ENCODE data around the gene LARGE1.

The LARGE1 gene

DNA sequence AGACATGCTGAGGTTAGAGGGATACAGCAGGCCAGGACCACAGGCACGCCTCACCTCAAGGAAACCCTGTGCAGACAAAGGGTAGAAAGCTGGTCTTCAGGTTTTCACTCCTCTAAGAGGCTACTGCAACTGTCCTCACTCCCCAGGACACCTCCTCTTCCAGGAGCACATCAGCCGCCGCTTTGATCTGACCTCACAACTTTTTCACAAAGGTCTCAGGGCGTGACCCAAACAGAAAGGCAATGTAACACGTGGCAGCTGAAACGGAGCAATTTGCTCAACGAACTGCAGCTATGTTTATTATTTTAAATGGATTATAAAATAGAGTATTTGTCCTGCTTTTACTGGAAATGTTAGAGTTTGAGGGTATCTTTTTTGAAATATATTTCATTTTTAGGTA is 46.1 kb downstream of the LARGE1 start:
- H2AK5ac ChIP-seq (ENCODE audit: low read depth, low read length): no peak overlapping the region
- no peak overlapping the region for H3K4ac ChIP-seq (ENCODE audit: low read length)
- DNase-seq (ENCODE audit: low spot score): no peak
- H2BK12ac ChIP-seq (ENCODE audit: low read length): no peak overlapping the region
- no peak overlapping the region for H3K4me2 ChIP-seq (ENCODE audit: insufficient read depth, low read length, poor library complexity, severe bottlenecking)
- no peak overlapping the region for H4K91ac ChIP-seq (ENCODE audit: low read depth, low read length, poor library complexity)
- H3K9ac ChIP-seq (ENCODE audit: low read depth, low read length, poor library complexity): no peak overlapping the region
- H2BK120ac ChIP-seq (ENCODE audit: low read depth, low read length): no peak overlapping the region
- H3K18ac ChIP-seq (ENCODE audit: low read length): no peak overlapping the region
- H3K14ac ChIP-seq (ENCODE audit: low read length): no peak overlapping the region
- no peak overlapping the region for H3K27ac ChIP-seq (replicated peaks; ENCODE audit: low read length)
- H2BK15ac ChIP-seq (ENCODE audit: low read length): no peak overlapping the region
- H3K4me1 ChIP-seq (ENCODE audit: control insufficient read depth in 2 of 2, insufficient read depth in 1 of 2, low read depth in 1 of 2, low read length in 2 of 2): peaks cover 14 to 22% of the 10 kb centered on the region in 2 donors
- H3K4me3 ChIP-seq (ENCODE audit: low read length in 2 of 2): no peak overlapping the region
- no peaks in the 10 kb centered on the region for H3K27me3 ChIP-seq (ENCODE audit: control insufficient read depth in 3 of 3, insufficient read depth in 3 of 3, low read depth in 1 of 3, low read length in 3 of 3)
- no peaks in the 10 kb centered on the region for H3K9me3 ChIP-seq (replicated peaks in 1 of 2; ENCODE audit: control insufficient read depth in 2 of 2, insufficient read depth in 1 of 2, low read depth in 1 of 2, low read length in 2 of 2)
- H3K36me3 ChIP-seq (replicated peaks in 1 of 2; ENCODE audit: control insufficient read depth in 2 of 2, insufficient read depth in 2 of 2, low read length in 2 of 2): no peaks in the 10 kb centered on the region
- no peak overlapping the region for H2AFZ ChIP-seq (ENCODE audit: low read length)
- WGBS, 2 donors (ENCODE audit: extremely low coverage in 2 of 2, insufficient read length in 2 of 2, insufficient replicate concordance in 1 of 2): no CpG with 5 or more reads among the region's 7 CpGs
- no peak overlapping the region for H3K23ac ChIP-seq (ENCODE audit: low read depth, low read length, poor library complexity)
- H3K79me1 ChIP-seq (ENCODE audit: low read depth, low read length): peaks cover 5% of the 10 kb centered on the region
- H2BK5ac ChIP-seq (ENCODE audit: low read length): no peak overlapping the region
- H4K8ac ChIP-seq (ENCODE audit: low read depth, low read length): no peak overlapping the region

DNA sequence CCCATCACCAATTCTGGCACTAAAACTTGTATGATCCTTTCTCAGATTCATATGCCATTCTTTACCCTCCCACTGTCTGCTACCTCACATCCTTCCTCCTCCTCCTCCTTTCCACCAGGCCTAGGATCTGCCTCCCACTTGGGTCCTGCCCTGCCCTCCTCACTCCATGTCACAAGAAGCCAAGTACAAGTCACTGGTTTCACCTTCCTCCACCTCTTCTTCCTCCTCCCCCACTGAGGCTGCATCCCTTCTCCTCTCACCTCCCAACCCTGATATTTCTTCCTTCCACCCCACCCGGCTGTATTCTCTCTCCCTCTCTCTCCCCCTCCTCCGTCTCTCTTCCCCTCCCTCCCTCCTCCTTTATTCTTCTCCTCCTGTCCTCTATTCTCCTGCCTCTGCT is 46.6 kb downstream of the LARGE1 start:
- DNase-seq (ENCODE audit: low spot score): no peak
- H3K27ac ChIP-seq (replicated peaks; ENCODE audit: low read length): no peak overlapping the region
- H3K27me3 ChIP-seq (ENCODE audit: control insufficient read depth in 3 of 3, insufficient read depth in 3 of 3, low read depth in 1 of 3, low read length in 3 of 3): no peaks in the 10 kb centered on the region
- no peak overlapping the region for H4K8ac ChIP-seq (ENCODE audit: low read depth, low read length)
- H3K79me1 ChIP-seq (ENCODE audit: low read depth, low read length): peaks cover 5% of the 10 kb centered on the region
- peaks cover 14 to 22% of the 10 kb centered on the region in 2 donors for H3K4me1 ChIP-seq (ENCODE audit: control insufficient read depth in 2 of 2, insufficient read depth in 1 of 2, low read depth in 1 of 2, low read length in 2 of 2)
- no CpG with 5 or more reads among the region's 2 CpGs for WGBS, 2 donors (ENCODE audit: extremely low coverage in 2 of 2, insufficient read length in 2 of 2, insufficient replicate concordance in 1 of 2)
- H2BK120ac ChIP-seq (ENCODE audit: low read depth, low read length): no peak overlapping the region
- no peak overlapping the region for H3K18ac ChIP-seq (ENCODE audit: low read length)
- no peak overlapping the region for H2AFZ ChIP-seq (ENCODE audit: low read length)
- H3K14ac ChIP-seq (ENCODE audit: low read length): no peak overlapping the region
- H3K9ac ChIP-seq (ENCODE audit: low read depth, low read length, poor library complexity): no peak overlapping the region
- no peaks in the 10 kb centered on the region for H3K36me3 ChIP-seq (replicated peaks in 1 of 2; ENCODE audit: control insufficient read depth in 2 of 2, insufficient read depth in 2 of 2, low read length in 2 of 2)
- H2BK15ac ChIP-seq (ENCODE audit: low read length): no peak overlapping the region
- H3K9me3 ChIP-seq (replicated peaks in 1 of 2; ENCODE audit: control insufficient read depth in 2 of 2, insufficient read depth in 1 of 2, low read depth in 1 of 2, low read length in 2 of 2): no peaks in the 10 kb centered on the region
- no peak overlapping the region for H4K91ac ChIP-seq (ENCODE audit: low read depth, low read length, poor library complexity)
- no peak overlapping the region for H2AK5ac ChIP-seq (ENCODE audit: low read depth, low read length)
- no peak overlapping the region for H3K23ac ChIP-seq (ENCODE audit: low read depth, low read length, poor library complexity)
- no peak overlapping the region for H2BK5ac ChIP-seq (ENCODE audit: low read length)
- H2BK12ac ChIP-seq (ENCODE audit: low read length): no peak overlapping the region
- no peak overlapping the region for H3K4ac ChIP-seq (ENCODE audit: low read length)
- H3K4me3 ChIP-seq (ENCODE audit: low read length in 2 of 2): no peak overlapping the region
- H3K4me2 ChIP-seq (ENCODE audit: insufficient read depth, low read length, poor library complexity, severe bottlenecking): no peak overlapping the region

DNA sequence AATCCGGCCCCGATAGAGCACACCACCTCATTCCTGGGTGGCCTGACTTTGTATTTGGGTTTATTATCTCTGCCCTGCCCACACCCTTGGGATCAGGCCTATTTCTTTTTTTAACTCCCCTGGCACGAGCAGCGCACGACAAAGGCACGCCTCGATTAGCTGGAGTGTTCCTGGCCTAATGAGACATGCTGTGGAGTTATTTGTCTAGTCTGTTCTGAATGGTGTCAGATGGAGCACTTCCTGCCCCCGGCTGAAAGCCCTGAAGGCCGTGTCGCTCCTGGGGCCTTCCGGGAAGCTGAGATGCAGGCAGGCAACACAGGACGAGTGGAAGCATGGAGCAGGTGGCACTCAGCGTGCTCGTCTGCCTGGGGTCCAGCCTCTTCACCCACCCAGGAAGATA is 47.1 kb downstream of the LARGE1 start:
- Histone ChIP-seq H2BK15ac (ENCODE audit: low read length) (no peak overlapping the region), H3K9ac (ENCODE audit: low read depth, low read length, poor library complexity) (no peak overlapping the region), H3K36me3 (replicated peaks in 1 of 2; ENCODE audit: control insufficient read depth in 2 of 2, insufficient read depth in 2 of 2, low read length in 2 of 2) (no peaks in the 10 kb centered on the region), H3K27ac (replicated peaks; ENCODE audit: low read length) (no peak overlapping the region), H4K91ac (ENCODE audit: low read depth, low read length, poor library complexity) (no peak overlapping the region), H2BK5ac (ENCODE audit: low read length) (no peak overlapping the region), H3K23ac (ENCODE audit: low read depth, low read length, poor library complexity) (no peak overlapping the region), H3K9me3 (replicated peaks in 1 of 2; ENCODE audit: control insufficient read depth in 2 of 2, insufficient read depth in 1 of 2, low read depth in 1 of 2, low read length in 2 of 2) (no peaks in the 10 kb centered on the region), H3K4me2 (ENCODE audit: insufficient read depth, low read length, poor library complexity, severe bottlenecking) (no peak overlapping the region), H2AFZ (ENCODE audit: low read length) (no peak overlapping the region), H2BK12ac (ENCODE audit: low read length) (no peak overlapping the region), H3K4ac (ENCODE audit: low read length) (no peak overlapping the region), H3K4me3 (ENCODE audit: low read length in 2 of 2) (no peak overlapping the region), H4K8ac (ENCODE audit: low read depth, low read length) (no peak overlapping the region), H3K18ac (ENCODE audit: low read length) (no peak overlapping the region), H2BK120ac (ENCODE audit: low read depth, low read length) (no peak overlapping the region), H3K14ac (ENCODE audit: low read length) (no peak overlapping the region), H3K4me1 (ENCODE audit: control insufficient read depth in 2 of 2, insufficient read depth in 1 of 2, low read depth in 1 of 2, low read length in 2 of 2) (peaks cover 14 to 22% of the 10 kb centered on the region in 2 donors), H2AK5ac (ENCODE audit: low read depth, low read length) (no peak overlapping the region), H3K79me1 (ENCODE audit: low read depth, low read length) (peaks cover 5% of the 10 kb centered on the region), H3K27me3 (ENCODE audit: control insufficient read depth in 3 of 3, insufficient read depth in 3 of 3, low read depth in 1 of 3, low read length in 3 of 3) (no peaks in the 10 kb centered on the region)
- WGBS, 2 donors (ENCODE audit: extremely low coverage in 2 of 2, insufficient read length in 2 of 2, insufficient replicate concordance in 1 of 2): no CpG with 5 or more reads among the region's 14 CpGs
- DNase-seq (ENCODE audit: low spot score): no peak

DNA sequence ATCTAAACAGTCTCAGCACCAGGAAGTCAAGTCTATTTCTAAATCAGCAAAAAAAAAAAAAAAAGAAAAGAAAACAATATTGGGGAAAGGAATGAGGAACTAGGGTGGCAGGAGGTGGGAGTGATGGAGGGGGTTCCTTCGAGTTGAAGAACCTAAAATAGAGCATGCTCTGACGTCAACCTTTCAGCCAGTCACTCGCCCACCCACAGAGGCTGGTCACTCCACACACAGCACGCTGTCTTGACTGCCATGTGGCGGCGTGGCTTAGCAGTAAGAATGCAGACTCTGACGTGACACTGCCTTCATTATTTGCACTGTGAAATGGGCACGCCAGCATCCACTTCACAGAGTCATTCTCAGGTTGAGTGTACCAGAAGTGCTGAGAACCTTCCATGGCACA is 48.3 kb downstream of the LARGE1 start:
- Histone ChIP-seq H4K91ac (ENCODE audit: low read depth, low read length, poor library complexity) (no peak overlapping the region), H3K14ac (ENCODE audit: low read length) (no peak overlapping the region), H2BK120ac (ENCODE audit: low read depth, low read length) (no peak overlapping the region), H3K4ac (ENCODE audit: low read length) (peak overlapping the region; percentile 43), H3K9ac (ENCODE audit: low read depth, low read length, poor library complexity) (no peak overlapping the region), H3K9me3 (replicated peaks in 1 of 2; ENCODE audit: control insufficient read depth in 2 of 2, insufficient read depth in 1 of 2, low read depth in 1 of 2, low read length in 2 of 2) (no peaks in the 10 kb centered on the region), H2AK5ac (ENCODE audit: low read depth, low read length) (no peak overlapping the region), H2BK5ac (ENCODE audit: low read length) (no peak overlapping the region), H2BK15ac (ENCODE audit: low read length) (no peak overlapping the region), H2BK12ac (ENCODE audit: low read length) (no peak overlapping the region), H3K4me2 (ENCODE audit: insufficient read depth, low read length, poor library complexity, severe bottlenecking) (no peak overlapping the region), H3K23ac (ENCODE audit: low read depth, low read length, poor library complexity) (no peak overlapping the region), H3K18ac (ENCODE audit: low read length) (no peak overlapping the region), H2AFZ (ENCODE audit: low read length) (no peak overlapping the region), H3K27me3 (ENCODE audit: control insufficient read depth in 3 of 3, insufficient read depth in 3 of 3, low read depth in 1 of 3, low read length in 3 of 3) (no peaks in the 10 kb centered on the region), H3K79me1 (ENCODE audit: low read depth, low read length) (peaks cover 5% of the 10 kb centered on the region), H3K27ac (replicated peaks; ENCODE audit: low read length) (no peak overlapping the region), H3K4me1 (ENCODE audit: control insufficient read depth in 2 of 2, insufficient read depth in 1 of 2, low read depth in 1 of 2, low read length in 2 of 2) (peaks cover 14 to 21% of the 10 kb centered on the region in 2 donors), H4K8ac (ENCODE audit: low read depth, low read length) (no peak overlapping the region), H3K4me3 (ENCODE audit: low read length in 2 of 2) (no peak overlapping the region), H3K36me3 (replicated peaks in 1 of 2; ENCODE audit: control insufficient read depth in 2 of 2, insufficient read depth in 2 of 2, low read length in 2 of 2) (no peaks in the 10 kb centered on the region)
- WGBS, 2 donors (ENCODE audit: extremely low coverage in 2 of 2, insufficient read length in 2 of 2, insufficient replicate concordance in 1 of 2): no CpG with 5 or more reads among the region's 8 CpGs
- DNase-seq (ENCODE audit: low spot score): no peak
